ENCODE results near the gene CST9L.

DNA sequence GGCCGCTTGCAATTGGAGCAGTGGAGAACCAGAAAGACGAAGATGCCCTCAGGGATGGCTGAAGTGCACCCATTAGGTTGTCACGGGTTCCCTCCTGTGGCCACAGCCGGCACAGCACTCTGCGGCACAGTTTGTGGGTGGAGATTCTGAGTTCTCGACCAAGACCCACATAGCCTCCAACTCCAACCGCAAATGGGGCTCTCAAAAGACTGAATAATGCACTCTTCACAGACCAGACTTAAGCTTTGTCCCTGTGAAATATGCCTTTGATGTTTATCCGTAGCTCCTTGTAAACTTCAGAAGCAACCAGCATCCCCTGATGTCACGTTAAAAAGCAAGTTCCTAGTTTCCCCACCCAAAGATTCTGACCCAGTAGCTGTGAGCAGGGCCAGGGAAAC is 38.4 kb upstream of the CST9L start:
- TF ChIP-seq, protein P1, sequence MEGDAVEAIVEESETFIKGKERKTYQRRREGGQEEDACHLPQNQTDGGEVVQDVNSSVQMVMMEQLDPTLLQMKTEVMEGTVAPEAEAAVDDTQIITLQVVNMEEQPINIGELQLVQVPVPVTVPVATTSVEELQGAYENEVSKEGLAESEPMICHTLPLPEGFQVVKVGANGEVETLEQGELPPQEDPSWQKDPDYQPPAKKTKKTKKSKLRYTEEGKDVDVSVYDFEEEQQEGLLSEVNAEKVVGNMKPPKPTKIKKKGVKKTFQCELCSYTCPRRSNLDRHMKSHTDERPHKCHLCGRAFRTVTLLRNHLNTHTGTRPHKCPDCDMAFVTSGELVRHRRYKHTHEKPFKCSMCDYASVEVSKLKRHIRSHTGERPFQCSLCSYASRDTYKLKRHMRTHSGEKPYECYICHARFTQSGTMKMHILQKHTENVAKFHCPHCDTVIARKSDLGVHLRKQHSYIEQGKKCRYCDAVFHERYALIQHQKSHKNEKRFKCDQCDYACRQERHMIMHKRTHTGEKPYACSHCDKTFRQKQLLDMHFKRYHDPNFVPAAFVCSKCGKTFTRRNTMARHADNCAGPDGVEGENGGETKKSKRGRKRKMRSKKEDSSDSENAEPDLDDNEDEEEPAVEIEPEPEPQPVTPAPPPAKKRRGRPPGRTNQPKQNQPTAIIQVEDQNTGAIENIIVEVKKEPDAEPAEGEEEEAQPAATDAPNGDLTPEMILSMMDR (conservative IDR thresholded peaks at IDR 0.05; ENCODE audit: low read depth, low read length): peak; percentile 85
- TF ChIP-seq EZH2 (IDR thresholded peaks at IDR 0.05; ENCODE audit: borderline replicate concordance, low read depth, low read length, poor library complexity, severe bottlenecking): no peak
